Measurements from ENCODE around the gene SLC5A11.

Gene SLC5A11

GRCh38 chr16:24954137-24954536, 108.4 kb downstream of the SLC5A11 start:
- peaks cover 69% of the 10 kb centered on the region for H3K36me3 ChIP-seq (ENCODE audit: control insufficient read depth, low read depth, low read length)

GRCh38 chr16:24955975-24956731, 110.4 kb downstream of the SLC5A11 start:
- no peak overlapping the region for H3K9ac ChIP-seq (ENCODE audit: low read length)
- H3K9me3 ChIP-seq (ENCODE audit: control insufficient read depth, low read depth, low read length), result no peaks in the 10 kb centered on the region
- H3K27ac ChIP-seq (ENCODE audit: low read length), result no peak overlapping the region
- peaks cover 74% of the 10 kb centered on the region for H3K36me3 ChIP-seq (ENCODE audit: control insufficient read depth, low read depth, low read length)
- H3K27me3 ChIP-seq (ENCODE audit: control insufficient read depth, insufficient read depth, low read length), result no peaks in the 10 kb centered on the region
- no peak overlapping the region for H3K4me3 ChIP-seq (ENCODE audit: low read length)
- no peaks in the 10 kb centered on the region for H3K4me1 ChIP-seq (ENCODE audit: control insufficient read depth, low read depth, low read length)

More at GRCh38 chr16:24954137-24954536, 108.4 kb downstream of the SLC5A11 start:
- H3K9ac ChIP-seq (ENCODE audit: low read length), result no peak overlapping the region
- no peak overlapping the region for H3K27ac ChIP-seq (ENCODE audit: low read length)
- no peaks in the 10 kb centered on the region for H3K27me3 ChIP-seq (ENCODE audit: control insufficient read depth, insufficient read depth, low read length)
- H3K4me3 ChIP-seq (ENCODE audit: low read length), result no peak overlapping the region
- no peaks in the 10 kb centered on the region for H3K9me3 ChIP-seq (ENCODE audit: control insufficient read depth, low read depth, low read length)
- no peaks in the 10 kb centered on the region for H3K4me1 ChIP-seq (ENCODE audit: control insufficient read depth, low read depth, low read length)

- Histone ChIP-seq H3K27me3 (ENCODE audit: control insufficient read depth, insufficient read depth, low read length) (no peaks in the 10 kb centered on the region), H3K36me3 (ENCODE audit: control insufficient read depth, low read depth, low read length) (peaks cover 72% of the 10 kb centered on the region), H3K4me1 (ENCODE audit: control insufficient read depth, low read depth, low read length) (no peaks in the 10 kb centered on the region), H3K9me3 (ENCODE audit: control insufficient read depth, low read depth, low read length) (no peaks in the 10 kb centered on the region), H3K9ac (ENCODE audit: low read length) (no peak overlapping the region), H3K4me3 (ENCODE audit: low read length) (no peak overlapping the region), H3K27ac (ENCODE audit: low read length) (no peak overlapping the region)
These were observed 112.1 kb downstream of the SLC5A11 start for GRCh38 chr16:24957887-24958286.
